Gastroesophageal sphincter (tissue), 4 donors: ENCODE measurements around the gene GMNN. TPM values are rescaled to one million over a fixed set of nuclear protein-coding genes. Genes with fewer than 3 reads are reported as not detected.
"Not testable (repeated sequence)": the region's sequence is repeated elsewhere in the genome, so short reads cannot be mapped to it uniquely, and the experiment has no call there.

Source experiments
- ATAC-seq: fragments of 150-250 bp; one replicate; pipeline ENCODE4 v1.9.1; 2016; ENCODE audit warnings: mild to moderate bottlenecking, moderate library complexity
- H3K27ac ChIP-seq, 4 donors: fragments of 200-600 bp; sonication (generic) in 3 of 4; 1 replicate in 3 of 4; 2 replicates in 1 of 4; pipeline ENCODE4 v1.5.1; 2016 to 2019
- H3K27me3 ChIP-seq: fragments of 200-600 bp; sonication (generic); one replicate; pipeline ENCODE4 v1.5.1; 2019
- H3K36me3 ChIP-seq, 2 donors: fragments of 200-600 bp; sonication (generic); one replicate each; pipeline ENCODE4 v1.5.1; 2019; ENCODE audit warnings: control low read depth in 1 of 2
- H3K4me1 ChIP-seq, 3 donors: fragments of 200-600 bp; sonication (generic); 1 replicate in 2 of 3; 2 replicates in 1 of 3; pipeline ENCODE4 v1.5.1; 2016 to 2019; ENCODE audit warnings: control low read depth in 2 of 3
- H3K4me3 ChIP-seq, 2 donors: fragments of 200-600 bp; sonication (generic); one replicate each; pipeline ENCODE4 v1.5.1; 2019; ENCODE audit warnings: mild to moderate bottlenecking in 1 of 2, moderate library complexity in 1 of 2
- H3K9me3 ChIP-seq, 3 donors: fragments of 200-600 bp; sonication (generic); one replicate each; pipeline ENCODE4 v1.5.1; 2017 to 2019; ENCODE audit warnings: control low read depth in 2 of 3
- EP300 ChIP-seq: sonication (generic); formaldehyde crosslinking; IDR thresholded peaks from one replicate; pipeline ENCODE4 v1.6.1; 2017; ENCODE audit warnings: antibody characterized with exemption, mild to moderate bottlenecking
- POLR2A ChIP-seq, 2 donors: fragments of 450-650 bp; IDR thresholded peaks; one replicate each; pipeline ENCODE4 v1.6.1; 2017; ENCODE audit warnings: antibody characterized with exemption in 2 of 2, mild to moderate bottlenecking in 2 of 2, moderate library complexity in 1 of 2
- POLR2AphosphoS5 ChIP-seq: sonication (generic); formaldehyde crosslinking; IDR thresholded peaks from one replicate; pipeline ENCODE4 v1.6.1; 2017; ENCODE audit warnings: antibody characterized with exemption
- WGBS, 2 donors: methylation state at CpG; one replicate each; pipeline ENCODE4 v1.1.5; 2018; ENCODE audit warnings: low coverage in 1 of 2; 5-methylcytosine and 5-hydroxymethylcytosine counted together
- total RNA-seq, 4 donors: library from RNA; depleted of rRNA; stranded (reverse); fragments of >200 nt; gene quantifications; one replicate each; pipeline ENCODE4 v1.1.0, GENCODE V29; 2016
- TF ChIP-seq, protein P1 (sequence below), 4 experiments: fragments of 200-600 bp in 2 of 4; fragments of 450-650 bp in 2 of 4; sonication (generic) in 1 of 4; IDR thresholded peaks; one replicate each; pipeline ENCODE4 v1.5.1; 2017 to 2019; ENCODE audit warnings: antibody characterized with exemption in 4 of 4, mild to moderate bottlenecking in 2 of 4, moderate library complexity in 2 of 4

Gene GMNN
- total RNA-seq, 4 donors from 2014 or later = 2.7 to 9.7 (median 4.0) TPM

DNA sequence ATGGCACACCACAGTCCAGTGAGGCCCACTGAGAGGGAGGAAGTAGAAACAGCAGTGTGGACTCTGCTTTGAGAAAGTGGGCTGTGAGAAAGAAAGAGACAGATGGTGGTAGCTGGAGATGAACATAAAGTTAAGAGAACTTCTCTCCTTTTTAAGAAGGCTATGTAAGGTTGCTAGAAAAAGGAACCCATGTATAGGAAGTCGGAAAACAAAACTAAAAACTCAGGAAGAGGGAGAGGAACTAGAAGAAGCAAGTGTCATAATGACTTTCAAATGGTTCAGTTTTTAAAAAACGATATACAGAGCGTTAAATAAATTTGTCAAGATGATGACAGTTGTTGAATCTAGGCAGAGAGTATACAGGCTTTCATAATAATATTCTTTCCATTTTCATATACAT lies 25.4 kb upstream of the GMNN start:
- no peaks in the 10 kb centered on the region for H3K9me3 ChIP-seq
- H3K27ac ChIP-seq = no peak overlapping the region
- H3K4me3 ChIP-seq = no peak overlapping the region
- ATAC-seq = no peak
- 33 to 40% methylated on average over 3 of the region's 3 CpGs for WGBS, 2 donors
- peaks cover 3% of the 10 kb centered on the region for H3K27me3 ChIP-seq
- no peaks in the 10 kb centered on the region for H3K4me1 ChIP-seq
- H3K36me3 ChIP-seq = no peaks in the 10 kb centered on the region
- TF ChIP-seq POLR2A (IDR thresholded peaks at IDR 0.05) (no peak), EP300 (no peak), POLR2AphosphoS5 (no peak)
- TF ChIP-seq, protein P1, sequence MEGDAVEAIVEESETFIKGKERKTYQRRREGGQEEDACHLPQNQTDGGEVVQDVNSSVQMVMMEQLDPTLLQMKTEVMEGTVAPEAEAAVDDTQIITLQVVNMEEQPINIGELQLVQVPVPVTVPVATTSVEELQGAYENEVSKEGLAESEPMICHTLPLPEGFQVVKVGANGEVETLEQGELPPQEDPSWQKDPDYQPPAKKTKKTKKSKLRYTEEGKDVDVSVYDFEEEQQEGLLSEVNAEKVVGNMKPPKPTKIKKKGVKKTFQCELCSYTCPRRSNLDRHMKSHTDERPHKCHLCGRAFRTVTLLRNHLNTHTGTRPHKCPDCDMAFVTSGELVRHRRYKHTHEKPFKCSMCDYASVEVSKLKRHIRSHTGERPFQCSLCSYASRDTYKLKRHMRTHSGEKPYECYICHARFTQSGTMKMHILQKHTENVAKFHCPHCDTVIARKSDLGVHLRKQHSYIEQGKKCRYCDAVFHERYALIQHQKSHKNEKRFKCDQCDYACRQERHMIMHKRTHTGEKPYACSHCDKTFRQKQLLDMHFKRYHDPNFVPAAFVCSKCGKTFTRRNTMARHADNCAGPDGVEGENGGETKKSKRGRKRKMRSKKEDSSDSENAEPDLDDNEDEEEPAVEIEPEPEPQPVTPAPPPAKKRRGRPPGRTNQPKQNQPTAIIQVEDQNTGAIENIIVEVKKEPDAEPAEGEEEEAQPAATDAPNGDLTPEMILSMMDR (IDR thresholded peaks at IDR 0.05) = no peak

DNA sequence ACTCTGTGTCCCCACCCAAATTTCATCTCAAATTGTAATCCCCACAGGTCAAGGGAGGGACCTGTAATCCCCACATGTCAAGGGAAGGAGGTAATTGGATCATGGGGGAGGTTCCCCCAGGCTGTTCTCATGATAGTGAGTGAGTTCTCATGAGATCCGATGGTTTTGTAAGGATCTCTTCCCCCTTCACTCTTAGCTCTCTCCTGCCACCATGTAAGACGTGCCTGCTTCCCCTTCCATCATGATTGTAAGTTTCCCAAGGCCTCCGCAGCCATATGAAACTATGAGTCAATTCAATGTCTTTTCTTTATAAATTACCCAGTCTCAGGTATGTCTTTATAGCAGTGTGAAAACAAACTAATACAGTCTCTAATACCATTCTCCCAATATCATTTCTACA lies 23.9 kb upstream of the GMNN start:
- not testable (repeated sequence) for H3K9me3 ChIP-seq, ATAC-seq, H3K4me3 ChIP-seq, H3K4me1 ChIP-seq, H3K36me3 ChIP-seq, H3K27me3 ChIP-seq, H3K27ac ChIP-seq
- 93 to 100% methylated on average over 1 to 2 of the region's 3 CpGs for WGBS, 2 donors

DNA sequence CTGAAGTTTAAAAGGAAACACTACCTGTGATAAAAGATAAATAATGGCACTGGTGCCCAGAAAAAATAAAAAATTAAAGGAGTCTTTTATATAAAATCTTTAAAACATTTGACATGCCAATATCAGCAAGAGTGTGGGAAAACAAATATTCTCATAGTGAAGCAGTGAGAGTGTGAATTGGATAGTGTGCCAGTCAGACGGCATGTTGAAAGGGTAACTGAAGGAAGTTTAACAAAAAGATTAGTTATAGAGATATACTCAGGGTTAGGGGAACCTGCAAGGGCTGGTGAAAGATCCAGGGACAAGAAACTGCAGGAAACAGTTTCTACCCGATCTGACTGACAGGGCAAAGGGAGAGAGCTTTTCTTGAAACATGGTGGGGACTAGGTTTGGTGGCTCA lies 22.2 kb upstream of the GMNN start:
- Histone ChIP-seq H3K4me3 (no peak overlapping the region), H3K4me1 (no peaks in the 10 kb centered on the region), H3K27ac (no peak overlapping the region), H3K36me3 (no peaks in the 10 kb centered on the region), H3K9me3 (no peaks in the 10 kb centered on the region), H3K27me3 (peaks cover 3% of the 10 kb centered on the region)
- TF ChIP-seq POLR2AphosphoS5 (no peak), POLR2A (IDR thresholded peaks at IDR 0.05) (no peak), EP300 (no peak)
- TF ChIP-seq, protein P1 (IDR thresholded peaks at IDR 0.05) = no peak
- 57 to 76% methylated on average over 2 of the region's 2 CpGs for WGBS, 2 donors
- no peak for ATAC-seq

DNA sequence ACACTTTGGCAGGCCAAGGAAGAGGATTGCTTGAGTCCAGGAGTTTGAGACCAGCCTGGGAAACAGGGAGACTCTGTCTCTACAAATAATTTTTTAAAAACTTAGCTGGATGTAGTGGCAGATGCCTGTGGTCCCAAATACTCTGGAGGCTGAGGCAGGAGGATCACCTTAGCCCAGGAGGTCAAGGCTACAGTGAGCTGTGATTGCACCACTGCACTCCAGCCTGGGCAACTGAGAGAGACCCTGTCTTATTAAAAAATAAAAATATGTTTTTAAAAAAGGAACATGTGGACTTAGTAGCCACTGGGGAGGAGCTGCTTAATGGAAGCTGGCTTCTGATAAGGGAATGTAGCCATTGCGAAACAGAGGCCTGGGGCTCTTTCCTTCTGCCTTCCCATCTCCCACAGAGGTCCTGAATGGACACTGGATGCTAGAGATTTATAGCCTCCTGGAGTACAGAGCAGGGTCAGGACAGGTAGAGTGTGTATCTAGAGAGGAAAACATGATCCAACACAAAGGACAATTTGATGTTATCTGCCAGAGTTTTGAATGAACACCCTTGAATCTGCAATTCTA lies 21.7 kb upstream of the GMNN start:
- no peak for TF ChIP-seq EP300
- TF ChIP-seq, protein P1 (IDR thresholded peaks at IDR 0.05) = no peak
- TF ChIP-seq POLR2A (IDR thresholded peaks at IDR 0.05) = no peak
- no peak overlapping the region for H3K4me3 ChIP-seq
- H3K27ac ChIP-seq = no peak overlapping the region
- H3K4me1 ChIP-seq = no peaks in the 10 kb centered on the region
- ATAC-seq = no peak
- WGBS, 2 donors = 100% methylated on average over 1 of the region's 1 CpG
- H3K9me3 ChIP-seq = no peaks in the 10 kb centered on the region
- H3K36me3 ChIP-seq = no peaks in the 10 kb centered on the region
- H3K27me3 ChIP-seq = peaks cover 3% of the 10 kb centered on the region

GRCh38 chr6:24753545-24753944 lies 21.2 kb upstream of the GMNN start:
- no peaks in the 10 kb centered on the region for H3K9me3 ChIP-seq
- no peaks in the 10 kb centered on the region for H3K4me1 ChIP-seq
- H3K36me3 ChIP-seq = no peaks in the 10 kb centered on the region
- TF ChIP-seq POLR2A (IDR thresholded peaks at IDR 0.05) (no peak), EP300 (no peak), POLR2AphosphoS5 (no peak)
- TF ChIP-seq, protein P1 (IDR thresholded peaks at IDR 0.05) = no peak
- 77 to 92% methylated on average over 2 of the region's 2 CpGs for WGBS, 2 donors
- no peak for ATAC-seq
- no peak overlapping the region for H3K27ac ChIP-seq
- H3K4me3 ChIP-seq = no peak overlapping the region
- peaks cover 3% of the 10 kb centered on the region for H3K27me3 ChIP-seq

DNA sequence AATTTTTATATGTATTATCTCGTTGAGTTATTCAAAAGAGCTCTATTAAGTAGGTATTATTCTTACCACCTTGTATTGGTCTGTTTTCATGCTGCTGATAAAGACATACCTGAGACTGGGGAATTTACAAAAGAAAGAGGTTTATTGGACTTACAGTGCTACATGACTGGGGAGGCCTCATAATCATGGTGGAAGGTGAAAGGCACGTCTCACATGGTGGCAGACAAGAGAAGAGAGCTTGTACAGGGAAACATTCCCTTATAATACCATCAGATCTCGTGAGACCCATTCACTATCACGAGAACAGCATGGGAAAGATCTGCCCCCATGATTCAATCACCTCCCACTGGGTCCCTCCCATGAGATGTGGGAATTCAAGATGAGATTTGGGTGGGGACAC lies 20.4 kb upstream of the GMNN start:
- not testable (repeated sequence) for H3K9me3 ChIP-seq, H3K4me3 ChIP-seq, H3K36me3 ChIP-seq, H3K27me3 ChIP-seq, H3K4me1 ChIP-seq, ATAC-seq, H3K27ac ChIP-seq
- WGBS, 2 donors = 87% methylated on average over 4 of the region's 4 CpGs; no CpG with 5 or more reads in 1 of the 2 donors
